HCT116 (cell line): ENCODE data around the gene FUT9. TPM values are rescaled to one million over a fixed set of nuclear protein-coding genes. Genes with fewer than 3 reads are reported as not detected.

ENCODE experiments used
- ATAC-seq: fragments of 200-7000 bp; cut with Tn5 transposase; 2 replicates; pipeline ENCODE4 v1.9.1; 2020; ENCODE audit warnings: mild to moderate bottlenecking, moderate library complexity
- BruUV-seq: library from RNA; stranded (reverse); fragments of 400-500 nt; replicated peaks from 2 replicates; lab custom pipeline; 2021; lab: Mats Ljungman, UMichigan
- CTCF ChIA-PET: fragments of 300-600 bp; sonication (Branson Sonifier 250); formaldehyde crosslinking; loops from one replicate; lab custom pipeline; 2021; ENCODE audit warnings: antibody characterized with exemption; lab: Charles Lee
- POLR2A ChIA-PET: fragments of 300-600, 350-600 bp; sonication (Branson Sonifier 250); formaldehyde crosslinking; loops from one replicate; lab custom pipeline; 2021; ENCODE audit warnings: antibody characterized with exemption; lab: Charles Lee
- RAD21 ChIA-PET, 2 experiments: fragments of 300-600 bp; sonication (Branson Sonifier 250); formaldehyde crosslinking; loops; one replicate each; lab custom pipeline; 2023; ENCODE audit warnings: low total read pairs in 2 of 2; ENCODE audit not compliant: uncharacterized antibody in 2 of 2, unreplicated experiment in 2 of 2, low non-redundant PET in 1 of 2; lab: Charles Lee
- DNase-seq: peaks from one replicate; pipeline ENCODE4 v3.0.0-alpha.2; 2010; ENCODE audit warnings: low read depth, low spot score
- H2AFZ ChIP-seq: fragments of 200-600 bp; shearing (Covaris generic), sonication (generic); 2 replicates; pipeline ENCODE4 v1.6.1; 2017; ENCODE audit warnings: low read depth, mixed run types, mixed read lengths, antibody characterized with exemption, low read length; ENCODE audit not compliant: poor library complexity, severe bottlenecking
- H3K27ac ChIP-seq: 2 replicates; pipeline ENCODE4 v1.5.1; 2012; ENCODE audit warnings: low read depth, low read length
- H3K27me3 ChIP-seq: fragments of 200-600 bp; sonication (generic); 2 replicates; pipeline ENCODE4 v1.6.1; 2016; ENCODE audit warnings: mixed run types, low read length, mixed read lengths; ENCODE audit not compliant: insufficient read depth
- H3K36me3 ChIP-seq, 2 experiments: fragments of 200-500 bp in 1 of 2; fragments of 200-600 bp in 1 of 2; sonication (Bioruptor generic) in 1 of 2; sonication (generic) in 1 of 2; 2 replicates each; pipeline versions ENCODE4 v1.5.1 to v1.6.1; 2014 to 2016; ENCODE audit warnings: low read length in 2 of 2, inconsistent platforms in 1 of 2, mixed read lengths in 1 of 2, mixed run types in 1 of 2; ENCODE audit not compliant: insufficient read depth in 2 of 2, control insufficient read depth in 1 of 2
- H3K4me1 ChIP-seq, 2 experiments: fragments of 200-600 bp in 1 of 2; sonication (generic) in 1 of 2; 2 replicates each; pipeline versions ENCODE4 v1.5.1 to v1.6.1; 2012 to 2017; ENCODE audit warnings: low read length in 2 of 2, inconsistent platforms in 1 of 2, mild to moderate bottlenecking in 1 of 2, mixed read lengths in 1 of 2, mixed run types in 1 of 2, moderate library complexity in 1 of 2; ENCODE audit not compliant: insufficient read depth in 2 of 2, control insufficient read depth in 1 of 2
- H3K4me2 ChIP-seq: fragments of 200-600 bp; sonication (generic); 2 replicates; pipeline ENCODE4 v1.6.1; 2017; ENCODE audit warnings: mixed run types, low read length, mixed read lengths
- H3K4me3 ChIP-seq, 2 experiments: fragments of 200-600 bp in 1 of 2; sonication (generic) in 1 of 2; replicated peaks in 1 of 2; 2 replicates each; pipeline ENCODE4 v1.5.1; 2011 to 2016; ENCODE audit warnings: low read length in 2 of 2, control low read depth in 1 of 2, low read depth in 1 of 2, mild to moderate bottlenecking in 1 of 2, mixed read lengths in 1 of 2, mixed run types in 1 of 2
- H3K79me2 ChIP-seq: fragments of 200-600 bp; sonication (generic); 2 replicates; pipeline ENCODE4 v1.6.1; 2017; ENCODE audit warnings: mild to moderate bottlenecking, mixed run types, low read length, moderate library complexity, mixed read lengths; ENCODE audit not compliant: insufficient read depth
- H3K9ac ChIP-seq: fragments of 200-600 bp; sonication (generic); 2 replicates; pipeline ENCODE4 v1.6.1; 2016; ENCODE audit warnings: low read length, mixed read lengths
- H3K9me2 ChIP-seq: fragments of 200-600 bp; sonication (generic), shearing (Covaris generic); 2 replicates; pipeline ENCODE4 v1.6.1; 2017; ENCODE audit warnings: mixed run types, mild to moderate bottlenecking, moderate library complexity; ENCODE audit not compliant: insufficient read depth
- H3K9me3 ChIP-seq, 2 experiments: fragments of 200-500 bp in 1 of 2; fragments of 200-600 bp in 1 of 2; sonication (Bioruptor generic) in 1 of 2; sonication (generic) in 1 of 2; 2 replicates each; pipeline ENCODE4 v1.6.1; 2014 to 2017; ENCODE audit warnings: low read length in 2 of 2, mixed read lengths in 2 of 2, inconsistent platforms in 1 of 2, low read depth in 1 of 2, mild to moderate bottlenecking in 1 of 2, mixed run types in 1 of 2, moderate library complexity in 1 of 2; ENCODE audit not compliant: control insufficient read depth in 1 of 2, insufficient read depth in 1 of 2
- H4K20me1 ChIP-seq: fragments of 200-600 bp; sonication (generic), shearing (Covaris generic); 2 replicates; pipeline ENCODE4 v1.6.1; 2017; ENCODE audit warnings: mixed run types, mild to moderate bottlenecking, moderate library complexity; ENCODE audit not compliant: insufficient read depth
- CBX3 ChIP-seq: IDR thresholded peaks from 2 replicates; pipeline ENCODE4 v1.6.1; 2012; ENCODE audit warnings: low read depth
- CEBPB ChIP-seq: IDR thresholded peaks from 2 replicates; pipeline ENCODE4 v1.6.1; 2012; ENCODE audit warnings: low read depth
- EGR1 ChIP-seq: IDR thresholded peaks from 2 replicates; pipeline ENCODE4 v1.6.1; 2012; ENCODE audit warnings: low read depth
- EZH2 ChIP-seq: fragments of 200-600 bp; sonication (generic); IDR thresholded peaks from 2 replicates; pipeline ENCODE4 v1.6.1; 2017; ENCODE audit warnings: antibody characterized with exemption, mixed run types
- EZH2phosphoT487 ChIP-seq: fragments of 200-600 bp; IDR thresholded peaks from 2 replicates; pipeline ENCODE4 v1.6.1; 2018; ENCODE audit warnings: antibody characterized with exemption, borderline replicate concordance
- FOSL1 ChIP-seq: IDR thresholded peaks from 2 replicates; pipeline ENCODE4 v1.6.1; 2012; ENCODE audit warnings: low read depth
- JUND ChIP-seq: IDR thresholded peaks from 2 replicates; pipeline ENCODE4 v1.6.1; 2012
- MAX ChIP-seq: IDR thresholded peaks from 2 replicates; pipeline ENCODE4 v1.6.1; 2012
- POLR2A ChIP-seq: IDR thresholded peaks from 2 replicates; pipeline ENCODE4 v1.7.0; 2011; ENCODE audit warnings: borderline replicate concordance; ENCODE audit not compliant: insufficient read depth, insufficient read length; ENCODE audit errors: extremely low read depth
- POLR2AphosphoS5 ChIP-seq: IDR thresholded peaks from 2 replicates; pipeline ENCODE4 v1.6.1; 2011; ENCODE audit warnings: mild to moderate bottlenecking, low read depth, low read length, moderate library complexity
- RAD21 ChIP-seq: IDR thresholded peaks from 2 replicates; pipeline ENCODE4 v1.6.1; 2012; ENCODE audit warnings: low read depth, mild to moderate bottlenecking
- SIN3A ChIP-seq: IDR thresholded peaks from 2 replicates; pipeline ENCODE4 v1.6.1; 2012; ENCODE audit warnings: low read depth
- SP1 ChIP-seq: IDR thresholded peaks from 2 replicates; pipeline ENCODE4 v1.6.1; 2012; ENCODE audit warnings: low read depth
- TCF7L2 ChIP-seq: IDR thresholded peaks from 2 replicates; pipeline ENCODE4 v1.7.0; 2011; ENCODE audit warnings: borderline replicate concordance, inconsistent platforms; ENCODE audit not compliant: insufficient read depth, insufficient read length; ENCODE audit errors: extremely low read depth
- YY1 ChIP-seq: IDR thresholded peaks from 2 replicates; pipeline ENCODE4 v1.6.1; 2011; ENCODE audit warnings: low read length, low read depth, moderate library complexity, mild to moderate bottlenecking; ENCODE audit not compliant: insufficient replicate concordance; ENCODE audit errors: extremely low read depth
- ZNF274 ChIP-seq: fragments of 200-500 bp; sonication (Bioruptor generic); IDR thresholded peaks from 2 replicates; pipeline ENCODE4 v1.6.1; 2014; ENCODE audit warnings: mild to moderate bottlenecking, low read depth, low read length, inconsistent platforms
- intact Hi-C: fragments of 100-400 bp; cut with micrococcal nuclease; formaldehyde crosslinking; loops from 2 replicates; pipeline ENCODE4 v1.10.0; 2022
- total RNA-seq: library from RNA; stranded (reverse); gene quantifications from one replicate; pipeline ENCODE4 v1.2.1, GENCODE V29; 2021; ENCODE audit not compliant: unreplicated experiment
- TF ChIP-seq, protein P1 (sequence below): IDR thresholded peaks from 2 replicates; pipeline ENCODE4 v1.6.1; 2011; ENCODE audit warnings: mild to moderate bottlenecking, low read length, moderate library complexity; ENCODE audit not compliant: insufficient replicate concordance; ENCODE audit errors: extremely low read depth
- TF ChIP-seq, protein P2 (sequence below), 3 experiments: fragments of 200-600 bp in 1 of 3; sonication (generic) in 1 of 3; IDR thresholded peaks in 2 of 3; conservative IDR thresholded peaks in 1 of 3; 2 replicates each; pipeline ENCODE4 v1.5.1; 2012 to 2017; ENCODE audit warnings: low read depth in 2 of 3, low read length in 2 of 3, antibody characterized with exemption in 1 of 3, borderline replicate concordance in 1 of 3, control low read depth in 1 of 3, mild to moderate bottlenecking in 1 of 3, mixed read lengths in 1 of 3, mixed run types in 1 of 3, moderate library complexity in 1 of 3; ENCODE audit not compliant: insufficient read depth in 1 of 3
- TF ChIP-seq, protein P3 (sequence below): IDR thresholded peaks from 2 replicates; pipeline ENCODE4 v1.6.1; 2012; ENCODE audit warnings: low read depth
- TF ChIP-seq, protein P4 (sequence below): IDR thresholded peaks from 2 replicates; pipeline ENCODE4 v1.6.1; 2012

The FUT9 gene
- total RNA-seq, 1 experiment from 2014 or later = not detected

DNA sequence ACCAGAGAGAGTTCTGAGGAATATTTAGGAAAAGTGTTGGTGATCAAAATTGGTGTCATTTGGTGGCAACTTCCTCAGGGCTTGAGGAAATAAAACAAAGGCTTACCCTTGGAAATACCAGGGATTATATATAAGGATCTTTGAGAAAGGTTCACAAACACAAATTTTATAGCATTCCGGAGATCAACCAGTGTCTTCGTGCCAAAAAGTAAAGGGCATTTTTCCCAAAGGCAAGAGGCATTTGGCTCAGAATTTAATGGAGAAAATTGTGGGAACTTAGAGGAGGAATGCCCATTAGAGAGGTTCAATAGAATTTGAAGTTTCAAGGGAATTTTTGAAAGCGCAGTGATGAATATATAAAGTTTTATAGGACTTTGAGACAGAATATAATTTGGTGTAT, 179.5 kb downstream of the FUT9 start:
- Histone ChIP-seq H3K27ac (no peak overlapping the region), H2AFZ (no peak overlapping the region), H3K9ac (no peak overlapping the region), H3K4me3 (no peak overlapping the region), H3K9me3 (no peaks in the 10 kb centered on the region), H4K20me1 (no peaks in the 10 kb centered on the region), H3K27me3 (no peaks in the 10 kb centered on the region), H3K4me2 (no peak overlapping the region), H3K9me2 (no peaks in the 10 kb centered on the region), H3K36me3 (no peaks in the 10 kb centered on the region), H3K79me2 (no peaks in the 10 kb centered on the region), H3K4me1 (no peaks in the 10 kb centered on the region)
- TF ChIP-seq POLR2AphosphoS5 (no peak), TCF7L2 (no peak), POLR2A (no peak), EZH2 (no peak), EGR1 (no peak), JUND (no peak), ZNF274 (no peak), CEBPB (no peak), MAX (no peak), YY1 (no peak), EZH2phosphoT487 (no peak), SP1 (no peak), FOSL1 (no peak), SIN3A (no peak), RAD21 (no peak), CBX3 (no peak)
- TF ChIP-seq, protein P1, sequence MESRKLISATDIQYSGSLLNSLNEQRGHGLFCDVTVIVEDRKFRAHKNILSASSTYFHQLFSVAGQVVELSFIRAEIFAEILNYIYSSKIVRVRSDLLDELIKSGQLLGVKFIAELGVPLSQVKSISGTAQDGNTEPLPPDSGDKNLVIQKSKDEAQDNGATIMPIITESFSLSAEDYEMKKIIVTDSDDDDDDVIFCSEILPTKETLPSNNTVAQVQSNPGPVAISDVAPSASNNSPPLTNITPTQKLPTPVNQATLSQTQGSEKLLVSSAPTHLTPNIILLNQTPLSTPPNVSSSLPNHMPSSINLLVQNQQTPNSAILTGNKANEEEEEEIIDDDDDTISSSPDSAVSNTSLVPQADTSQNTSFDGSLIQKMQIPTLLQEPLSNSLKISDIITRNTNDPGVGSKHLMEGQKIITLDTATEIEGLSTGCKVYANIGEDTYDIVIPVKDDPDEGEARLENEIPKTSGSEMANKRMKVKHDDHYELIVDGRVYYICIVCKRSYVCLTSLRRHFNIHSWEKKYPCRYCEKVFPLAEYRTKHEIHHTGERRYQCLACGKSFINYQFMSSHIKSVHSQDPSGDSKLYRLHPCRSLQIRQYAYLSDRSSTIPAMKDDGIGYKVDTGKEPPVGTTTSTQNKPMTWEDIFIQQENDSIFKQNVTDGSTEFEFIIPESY = no peak
- TF ChIP-seq, protein P2, sequence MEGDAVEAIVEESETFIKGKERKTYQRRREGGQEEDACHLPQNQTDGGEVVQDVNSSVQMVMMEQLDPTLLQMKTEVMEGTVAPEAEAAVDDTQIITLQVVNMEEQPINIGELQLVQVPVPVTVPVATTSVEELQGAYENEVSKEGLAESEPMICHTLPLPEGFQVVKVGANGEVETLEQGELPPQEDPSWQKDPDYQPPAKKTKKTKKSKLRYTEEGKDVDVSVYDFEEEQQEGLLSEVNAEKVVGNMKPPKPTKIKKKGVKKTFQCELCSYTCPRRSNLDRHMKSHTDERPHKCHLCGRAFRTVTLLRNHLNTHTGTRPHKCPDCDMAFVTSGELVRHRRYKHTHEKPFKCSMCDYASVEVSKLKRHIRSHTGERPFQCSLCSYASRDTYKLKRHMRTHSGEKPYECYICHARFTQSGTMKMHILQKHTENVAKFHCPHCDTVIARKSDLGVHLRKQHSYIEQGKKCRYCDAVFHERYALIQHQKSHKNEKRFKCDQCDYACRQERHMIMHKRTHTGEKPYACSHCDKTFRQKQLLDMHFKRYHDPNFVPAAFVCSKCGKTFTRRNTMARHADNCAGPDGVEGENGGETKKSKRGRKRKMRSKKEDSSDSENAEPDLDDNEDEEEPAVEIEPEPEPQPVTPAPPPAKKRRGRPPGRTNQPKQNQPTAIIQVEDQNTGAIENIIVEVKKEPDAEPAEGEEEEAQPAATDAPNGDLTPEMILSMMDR (IDR thresholded peaks at IDR 0.05 in 2 of 3, conservative IDR thresholded peaks at IDR 0.05 in 1 of 3; ENCODE audit: borderline replicate concordance in 1 of 3, insufficient read depth in 1 of 3, low read depth in 2 of 3, low read length in 2 of 3) = no peak
- TF ChIP-seq, protein P3, sequence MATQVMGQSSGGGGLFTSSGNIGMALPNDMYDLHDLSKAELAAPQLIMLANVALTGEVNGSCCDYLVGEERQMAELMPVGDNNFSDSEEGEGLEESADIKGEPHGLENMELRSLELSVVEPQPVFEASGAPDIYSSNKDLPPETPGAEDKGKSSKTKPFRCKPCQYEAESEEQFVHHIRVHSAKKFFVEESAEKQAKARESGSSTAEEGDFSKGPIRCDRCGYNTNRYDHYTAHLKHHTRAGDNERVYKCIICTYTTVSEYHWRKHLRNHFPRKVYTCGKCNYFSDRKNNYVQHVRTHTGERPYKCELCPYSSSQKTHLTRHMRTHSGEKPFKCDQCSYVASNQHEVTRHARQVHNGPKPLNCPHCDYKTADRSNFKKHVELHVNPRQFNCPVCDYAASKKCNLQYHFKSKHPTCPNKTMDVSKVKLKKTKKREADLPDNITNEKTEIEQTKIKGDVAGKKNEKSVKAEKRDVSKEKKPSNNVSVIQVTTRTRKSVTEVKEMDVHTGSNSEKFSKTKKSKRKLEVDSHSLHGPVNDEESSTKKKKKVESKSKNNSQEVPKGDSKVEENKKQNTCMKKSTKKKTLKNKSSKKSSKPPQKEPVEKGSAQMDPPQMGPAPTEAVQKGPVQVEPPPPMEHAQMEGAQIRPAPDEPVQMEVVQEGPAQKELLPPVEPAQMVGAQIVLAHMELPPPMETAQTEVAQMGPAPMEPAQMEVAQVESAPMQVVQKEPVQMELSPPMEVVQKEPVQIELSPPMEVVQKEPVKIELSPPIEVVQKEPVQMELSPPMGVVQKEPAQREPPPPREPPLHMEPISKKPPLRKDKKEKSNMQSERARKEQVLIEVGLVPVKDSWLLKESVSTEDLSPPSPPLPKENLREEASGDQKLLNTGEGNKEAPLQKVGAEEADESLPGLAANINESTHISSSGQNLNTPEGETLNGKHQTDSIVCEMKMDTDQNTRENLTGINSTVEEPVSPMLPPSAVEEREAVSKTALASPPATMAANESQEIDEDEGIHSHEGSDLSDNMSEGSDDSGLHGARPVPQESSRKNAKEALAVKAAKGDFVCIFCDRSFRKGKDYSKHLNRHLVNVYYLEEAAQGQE = no peak
- TF ChIP-seq, protein P4, sequence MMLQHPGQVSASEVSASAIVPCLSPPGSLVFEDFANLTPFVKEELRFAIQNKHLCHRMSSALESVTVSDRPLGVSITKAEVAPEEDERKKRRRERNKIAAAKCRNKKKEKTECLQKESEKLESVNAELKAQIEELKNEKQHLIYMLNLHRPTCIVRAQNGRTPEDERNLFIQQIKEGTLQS = no peak
- ChIA-PET RAD21 (no interaction called here), CTCF (no interaction called here), POLR2A (no interaction called here)
- DNase-seq = no peak
- no peak for ATAC-seq
- intact Hi-C loops = no loop called here
- no TSS peak for BruUV-seq
